ELF-1 (cell line): ENCODE results near the gene SMARCC2.
A peak's percentile ranks its signal among the peaks of the same experiment; 100 is the strongest.

Source experiments
- DNase-seq: peaks from one replicate; pipeline ENCODE4 v3.0.0-alpha.2; 2016; ENCODE audit warnings: low read depth, low spot score

The SMARCC2 gene

DNA sequence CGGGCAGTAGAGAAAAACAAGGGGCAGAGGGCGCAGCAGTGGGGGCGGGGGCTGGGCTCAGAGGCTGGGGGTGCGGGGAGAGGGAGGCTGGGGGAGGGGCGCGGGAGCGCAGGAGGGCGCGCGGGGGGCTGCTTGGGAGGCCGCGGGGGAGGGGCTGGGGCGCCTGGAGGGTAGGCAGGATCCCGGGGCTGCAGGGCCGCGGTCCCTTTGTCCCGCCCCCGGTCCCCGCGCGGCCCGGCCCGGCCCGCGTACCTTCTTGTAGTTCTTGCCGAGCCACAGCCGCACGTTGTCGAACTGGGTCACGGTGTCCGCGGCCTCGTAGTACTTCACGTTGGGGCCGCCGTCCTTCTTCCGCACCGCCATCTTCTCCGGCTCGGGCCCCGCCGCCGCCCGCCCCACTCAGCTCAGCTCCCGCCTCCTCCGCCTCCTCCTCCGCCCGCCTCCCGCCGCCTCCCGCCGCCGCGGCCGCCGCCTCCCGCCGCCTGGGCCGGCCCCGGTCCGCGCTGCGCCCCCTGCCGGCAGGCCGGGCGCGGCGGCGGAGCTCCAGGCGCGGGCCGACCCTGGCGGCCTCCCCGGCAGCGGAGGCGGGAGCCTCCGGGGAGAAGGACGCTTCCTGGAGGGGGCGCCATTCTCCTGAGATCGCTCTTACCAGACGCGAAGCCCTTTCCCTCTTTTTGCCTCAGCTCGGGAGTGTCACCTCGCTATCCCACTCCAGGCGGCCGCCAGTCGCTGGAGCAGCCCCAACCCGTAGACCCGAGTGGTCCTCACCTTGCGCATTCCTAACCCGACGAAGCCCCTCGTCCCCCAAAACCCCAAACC lies at the start of gene SMARCC2:
Gene SMARCC2 (minus strand): TSS at position 385 of the 819 bp plus-strand sequence. CDS start 22 bp downstream, at position 363.
- peak; percentile 96 for DNase-seq

DNA sequence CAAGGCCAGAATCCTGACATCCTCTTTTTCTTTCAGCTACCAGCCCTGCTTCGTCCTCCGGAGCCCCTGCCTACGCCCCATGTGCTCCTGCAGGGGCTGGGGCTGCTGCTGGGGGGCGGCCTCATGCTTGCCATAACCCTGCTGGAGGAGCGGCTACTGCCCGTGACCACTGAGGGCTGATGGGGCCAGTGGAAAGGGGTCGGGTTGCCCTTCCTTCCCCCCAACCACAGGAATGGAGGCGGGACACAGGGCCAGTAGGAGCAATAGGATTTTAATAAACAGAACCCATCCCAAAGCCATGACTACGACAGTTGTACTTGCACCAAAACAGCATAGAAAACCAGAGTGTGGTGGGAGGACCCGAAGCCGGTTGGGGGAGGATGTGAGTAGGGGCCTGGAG lies 48.3 kb upstream of the SMARCC2 start:
- DNase-seq, result no peak

DNA sequence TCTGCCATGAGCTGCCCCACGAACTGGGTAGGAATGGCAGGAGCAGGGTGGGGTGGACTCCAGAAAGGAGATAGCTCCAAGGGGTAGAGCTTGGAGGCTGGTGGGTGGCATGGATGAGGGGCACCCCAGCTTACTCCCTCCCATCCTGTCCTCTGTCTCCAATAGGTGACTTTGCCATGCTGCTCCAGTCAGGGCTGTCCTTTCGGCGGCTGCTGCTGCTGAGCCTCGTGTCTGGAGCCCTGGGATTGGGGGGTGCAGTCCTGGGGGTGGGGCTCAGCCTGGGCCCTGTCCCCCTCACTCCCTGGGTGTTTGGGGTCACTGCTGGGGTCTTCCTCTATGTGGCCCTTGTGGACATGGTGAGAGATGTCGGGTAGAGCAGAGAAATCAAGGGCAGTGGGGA lies 47.7 kb upstream of the SMARCC2 start:
- no peak for DNase-seq

DNA sequence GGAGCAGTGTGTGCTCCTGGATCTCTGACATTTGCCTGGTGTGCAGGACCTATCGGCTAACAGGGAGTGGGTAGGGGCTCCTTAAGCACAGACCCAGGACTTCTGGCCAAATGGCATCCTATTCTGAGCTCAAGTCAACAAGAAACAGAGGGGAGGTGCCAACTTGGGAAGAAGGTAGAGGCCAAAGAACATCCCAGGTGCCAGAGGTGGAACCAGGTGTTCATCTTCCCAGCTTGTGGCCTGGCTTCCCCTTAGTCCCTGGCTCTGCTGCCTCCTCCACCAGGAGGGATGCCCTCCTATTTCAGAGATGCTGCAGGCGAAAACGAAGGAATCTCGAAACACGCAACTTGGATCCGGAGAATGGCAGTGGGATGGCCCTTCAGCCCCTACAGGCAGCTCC lies 46.8 kb upstream of the SMARCC2 start:
- no peak for DNase-seq

DNA sequence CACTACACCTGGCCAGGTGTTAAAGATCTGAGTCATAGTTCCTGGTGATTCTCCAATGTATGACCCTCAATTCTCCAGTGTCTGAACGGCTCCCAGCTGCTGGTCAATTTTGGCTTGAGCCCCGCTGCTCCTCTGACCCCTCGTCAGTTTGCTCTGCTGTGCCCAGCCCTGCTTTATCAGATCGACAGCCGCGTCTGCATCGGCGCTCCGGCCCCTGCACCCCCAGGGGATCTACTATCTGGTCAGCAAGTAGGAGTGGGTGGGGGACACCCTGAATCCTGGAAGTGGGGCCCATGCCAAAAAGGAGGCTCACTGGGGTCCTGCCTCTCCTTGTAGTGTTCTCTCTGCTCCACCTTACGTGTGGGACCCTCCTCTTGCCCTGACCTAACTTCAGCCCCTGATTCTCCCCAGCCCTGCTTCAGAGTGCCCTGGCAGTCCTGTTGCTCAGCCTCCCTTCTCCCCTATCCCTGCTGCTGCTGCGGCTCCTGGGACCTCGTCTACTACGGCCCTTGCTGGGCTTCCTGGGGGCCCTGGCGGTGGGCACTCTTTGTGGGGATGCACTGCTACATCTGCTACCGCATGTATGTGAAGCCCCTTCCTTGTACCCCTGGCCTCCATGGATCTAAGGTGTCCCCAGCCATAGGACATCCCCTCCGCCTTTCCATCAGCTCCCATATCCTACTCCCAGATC lies 45.6 kb upstream of the SMARCC2 start:
- no peak for DNase-seq

DNA sequence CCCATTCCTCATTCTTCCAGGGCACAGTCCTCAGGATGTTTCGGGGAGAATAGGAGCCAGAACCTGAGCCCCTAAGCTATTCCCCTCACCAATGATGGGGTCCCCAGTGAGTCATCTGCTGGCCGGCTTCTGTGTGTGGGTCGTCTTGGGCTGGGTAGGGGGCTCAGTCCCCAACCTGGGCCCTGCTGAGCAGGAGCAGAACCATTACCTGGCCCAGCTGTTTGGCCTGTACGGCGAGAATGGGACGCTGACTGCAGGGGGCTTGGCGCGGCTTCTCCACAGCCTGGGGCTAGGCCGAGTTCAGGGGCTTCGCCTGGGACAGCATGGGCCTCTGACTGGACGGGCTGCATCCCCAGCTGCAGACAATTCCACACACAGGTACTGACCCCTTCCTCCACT lies 41.9 kb upstream of the SMARCC2 start:
- no peak for DNase-seq

DNA sequence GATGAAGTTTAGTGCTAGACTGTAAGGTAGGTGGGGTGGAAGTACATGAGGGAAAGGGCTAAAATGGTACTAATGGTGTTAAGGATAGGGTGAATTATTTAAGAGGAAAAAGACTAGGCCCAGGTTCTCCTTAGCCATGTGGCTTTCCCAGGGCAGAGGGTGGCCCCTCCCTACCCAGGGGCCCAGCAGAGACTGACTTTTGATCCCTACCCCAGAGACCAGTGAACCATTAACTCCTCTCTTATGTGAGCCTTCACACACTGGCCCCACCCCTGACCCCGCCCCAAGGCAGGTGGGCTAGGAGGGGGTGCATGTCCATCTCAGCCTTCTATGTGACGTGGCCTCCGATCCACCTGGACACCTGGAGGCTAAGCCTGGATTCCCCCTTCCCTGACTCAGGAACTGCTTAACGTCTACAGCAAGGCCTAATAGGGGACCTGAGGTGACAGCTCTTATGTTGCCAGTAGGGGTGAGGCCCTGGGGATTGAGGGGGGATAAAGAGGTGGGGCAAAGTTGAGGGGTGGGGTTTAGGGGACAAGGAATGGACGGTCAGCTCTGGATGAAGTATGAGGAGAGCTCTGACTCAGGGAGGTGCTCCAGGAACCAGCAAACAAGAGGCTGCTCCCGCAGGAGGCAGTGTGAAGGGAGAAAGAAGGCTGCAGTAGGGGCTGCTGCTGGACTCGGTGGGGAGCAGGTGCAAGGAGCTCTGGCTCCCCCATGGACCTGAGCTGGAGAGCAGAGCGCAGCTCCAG lies 41.3 kb upstream of the SMARCC2 start:
- no peak for DNase-seq

DNA sequence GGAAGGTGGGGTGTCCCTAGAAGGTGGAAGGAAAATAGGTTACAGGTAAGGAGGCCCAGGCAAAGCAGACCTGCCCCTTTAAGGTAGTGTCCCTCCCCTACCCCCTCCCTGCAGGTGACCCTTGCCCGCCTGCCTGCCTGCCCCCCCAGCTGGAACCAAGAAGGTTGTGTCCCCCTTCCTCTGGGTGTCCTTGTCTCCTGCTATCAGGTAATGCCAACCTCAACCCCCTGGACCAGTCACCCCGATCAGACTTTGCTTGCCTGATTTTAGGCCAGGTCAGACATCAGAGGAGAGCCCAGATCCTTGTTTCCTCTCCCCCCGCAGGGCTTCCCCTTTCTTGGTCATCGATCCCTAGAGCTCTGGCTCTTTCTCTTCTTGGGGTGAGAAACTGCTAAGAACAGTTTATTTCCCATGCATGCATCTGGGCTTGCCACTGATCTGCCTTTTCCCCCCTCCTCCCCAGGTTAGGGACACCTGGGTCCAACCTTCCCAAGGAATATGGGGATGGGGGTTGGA lies 40.7 kb upstream of the SMARCC2 start, which contains the start of gene SLC39A5:
Gene SLC39A5 (plus strand): TSS at position 136 of the 516 bp plus-strand sequence. CDS start 1,224 bp downstream, outside the sequence.
- DNase-seq, result no peak

DNA sequence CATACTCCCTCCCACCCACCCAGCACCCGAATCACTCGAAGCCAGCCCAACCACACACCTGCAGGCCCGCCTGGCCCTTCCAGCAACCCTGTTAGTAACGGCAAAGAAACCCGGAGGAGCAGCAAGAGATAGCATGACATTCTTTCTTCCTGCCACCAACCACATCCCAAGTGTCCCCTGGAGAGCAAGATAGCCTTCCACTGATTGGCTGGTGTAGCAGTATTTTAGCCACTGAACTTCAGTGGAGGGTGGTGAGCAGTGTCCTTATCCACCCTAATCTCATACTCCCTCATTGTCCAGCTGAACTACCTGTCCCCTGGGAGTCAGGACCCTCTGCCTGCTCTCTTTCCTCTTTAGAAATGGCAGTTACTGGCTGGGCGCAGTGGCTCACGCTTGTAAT lies 39.8 kb upstream of the SMARCC2 start:
- DNase-seq, result no peak

DNA sequence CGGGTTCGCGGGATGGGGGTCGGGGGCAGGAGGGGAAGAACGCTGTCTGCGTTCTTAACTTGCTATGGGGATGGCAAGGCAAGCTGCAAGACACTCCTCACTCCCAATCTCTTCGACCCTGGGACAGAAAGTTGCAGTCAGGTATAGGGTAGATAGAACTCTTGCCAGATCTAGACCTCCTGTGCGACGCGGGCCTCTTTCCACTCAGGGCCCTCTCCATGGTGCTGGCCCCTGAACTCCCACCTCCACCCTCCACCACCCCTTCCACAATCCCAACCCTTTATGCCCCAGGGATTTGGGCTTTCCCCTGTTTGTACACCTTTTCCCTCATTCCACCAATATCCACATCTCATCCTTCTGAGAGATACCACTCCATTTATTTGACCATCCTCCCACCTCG lies 35.7 kb upstream of the SMARCC2 start:
- DNase-seq, result no peak

DNA sequence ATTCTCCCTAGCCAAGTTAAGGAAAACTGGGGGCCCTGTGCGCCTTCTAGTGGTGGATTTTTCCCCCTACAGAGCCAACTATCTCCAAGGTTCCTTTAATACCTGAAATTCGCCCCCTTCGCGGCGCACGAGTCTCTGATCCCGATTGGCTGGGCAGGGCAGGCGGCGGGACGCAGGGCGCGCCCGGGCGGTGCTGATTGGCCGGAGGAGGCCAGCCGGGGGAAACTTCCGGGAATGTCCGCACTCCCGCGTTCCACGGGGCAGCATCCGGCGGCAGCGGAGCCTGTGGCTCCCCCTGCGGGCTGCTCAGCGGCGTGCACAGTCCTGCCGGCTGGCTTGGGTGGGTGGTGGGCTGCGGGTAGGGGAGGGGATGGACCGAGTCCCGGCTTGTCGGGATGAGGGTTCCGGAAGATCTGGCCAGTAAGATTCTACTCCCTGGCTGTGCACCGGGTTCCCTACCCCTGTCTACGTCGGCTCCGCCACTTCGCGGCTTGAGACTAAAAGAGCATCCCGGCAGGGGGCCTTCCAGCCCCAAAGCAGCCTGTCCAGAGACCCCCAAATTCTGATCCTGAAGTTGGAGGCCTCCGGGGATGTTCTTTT lies 34.9 kb upstream of the SMARCC2 start, which contains the start of gene NABP2:
Gene NABP2 (plus strand): TSS at position 241 of the 600 bp plus-strand sequence. CDS start 515 bp downstream, outside the sequence.
- peak; percentile 99 for DNase-seq

DNA sequence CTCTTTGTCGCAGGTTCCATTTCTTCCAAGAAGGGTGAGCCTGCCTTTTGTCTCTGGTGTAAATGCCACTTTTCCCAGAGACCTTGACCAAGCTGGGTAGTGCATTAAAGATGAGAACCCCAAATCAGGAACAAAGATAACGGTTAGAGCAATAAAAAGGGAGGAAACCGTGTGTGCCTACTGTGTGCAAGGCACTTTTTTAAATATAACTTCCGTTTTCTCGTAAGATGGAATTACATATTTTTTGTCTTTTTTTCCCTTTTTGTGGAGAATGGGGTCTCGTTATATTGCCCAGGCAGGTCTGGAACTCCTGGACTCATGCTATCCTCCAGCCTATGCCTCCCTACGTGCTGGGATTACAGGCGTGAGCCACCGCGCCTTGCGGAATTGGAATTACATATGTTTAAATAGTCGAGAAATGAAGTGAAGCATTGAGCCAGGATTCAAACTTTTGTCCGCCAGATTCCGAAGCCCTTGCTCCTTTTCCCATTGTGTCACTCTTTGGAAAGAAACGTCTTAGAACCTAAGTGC lies 34.4 kb upstream of the SMARCC2 start:
- DNase-seq, result no peak

DNA sequence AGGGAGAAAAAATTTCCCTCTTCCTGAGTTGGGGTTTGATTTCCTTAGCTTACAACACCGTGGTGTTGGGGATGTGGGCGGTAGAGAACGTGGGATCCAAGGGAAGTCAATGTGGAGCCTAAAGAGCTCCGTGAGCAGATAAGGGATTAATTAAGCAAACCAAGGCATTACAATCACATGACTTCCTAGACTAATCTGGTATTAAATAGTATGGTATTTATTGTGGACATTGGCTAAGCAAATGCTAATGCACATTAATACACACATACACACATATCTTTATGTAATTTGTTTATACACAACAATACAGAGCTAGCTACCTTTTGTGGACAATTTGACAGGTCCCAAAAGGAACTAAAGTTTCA lies 33.2 kb upstream of the SMARCC2 start:
- DNase-seq, result no peak

DNA sequence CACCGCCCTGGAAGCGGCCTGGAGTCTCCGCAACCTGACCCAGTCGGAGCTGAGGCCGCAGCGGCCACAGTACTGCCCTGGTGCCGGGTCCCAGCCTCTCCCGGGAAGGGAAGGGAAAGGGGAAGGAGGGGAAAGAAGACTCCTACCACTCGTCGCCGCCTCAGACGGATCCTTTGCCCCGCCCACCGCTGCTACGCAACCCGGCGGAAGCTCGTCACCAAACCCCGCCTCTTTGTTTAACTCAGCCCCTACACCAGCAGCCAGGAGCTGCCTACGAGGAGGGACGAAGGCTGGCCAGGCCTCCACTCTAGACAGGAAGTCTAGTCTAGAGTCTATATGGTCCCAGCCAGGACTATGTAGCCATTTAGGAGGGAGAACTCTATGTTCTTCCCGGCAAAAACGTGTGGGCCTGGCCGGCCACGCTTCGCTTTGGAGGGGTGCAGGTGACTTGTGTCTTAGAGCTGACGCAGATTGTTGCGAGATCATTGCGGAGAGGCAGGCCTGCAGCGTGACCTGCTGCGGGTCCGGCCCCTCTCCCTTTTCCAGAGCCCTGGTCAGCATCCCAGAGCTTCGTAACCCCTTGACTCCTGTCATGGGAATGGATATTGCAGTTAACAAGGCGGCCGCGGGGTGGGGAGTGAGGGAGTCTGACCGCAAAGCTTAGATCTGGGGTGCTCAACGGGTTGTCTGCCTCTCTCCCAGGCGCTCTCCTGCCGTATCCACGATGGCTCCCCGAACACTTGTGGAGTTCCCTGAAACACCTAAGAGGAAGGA lies 32.7 kb upstream of the SMARCC2 start, which contains the start of gene RNF41:
Gene RNF41 (minus strand): TSS at position 166 of the 774 bp plus-strand sequence. CDS start 7,875 bp downstream, outside the sequence.
- DNase-seq, result peak; percentile 100

DNA sequence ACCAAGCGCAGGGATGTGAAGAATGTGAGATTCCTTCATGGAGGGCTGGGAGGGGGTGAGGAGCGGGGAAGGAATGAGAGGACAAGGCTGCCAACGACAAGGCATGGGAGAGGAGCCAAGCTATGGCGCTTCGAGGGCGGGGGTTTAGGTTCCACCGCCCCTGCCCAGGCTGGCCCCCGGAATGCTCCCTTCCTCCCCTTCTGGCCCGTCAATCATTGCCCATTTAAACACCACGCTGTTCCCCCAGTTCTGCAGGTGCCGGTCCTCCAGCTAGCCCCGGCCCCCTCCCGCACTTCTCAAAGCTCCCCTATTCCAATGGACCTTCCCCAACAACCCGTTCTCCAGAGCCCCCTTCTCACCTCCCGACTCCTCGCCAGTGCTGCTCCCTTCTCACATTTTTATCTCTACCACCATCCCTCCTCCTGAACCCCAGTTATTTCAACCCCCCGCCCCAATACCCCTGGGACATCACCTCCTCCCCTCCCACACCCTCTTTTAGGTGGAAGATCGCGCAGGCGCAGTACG lies 32.0 kb upstream of the SMARCC2 start:
- DNase-seq, result peak; percentile 74

DNA sequence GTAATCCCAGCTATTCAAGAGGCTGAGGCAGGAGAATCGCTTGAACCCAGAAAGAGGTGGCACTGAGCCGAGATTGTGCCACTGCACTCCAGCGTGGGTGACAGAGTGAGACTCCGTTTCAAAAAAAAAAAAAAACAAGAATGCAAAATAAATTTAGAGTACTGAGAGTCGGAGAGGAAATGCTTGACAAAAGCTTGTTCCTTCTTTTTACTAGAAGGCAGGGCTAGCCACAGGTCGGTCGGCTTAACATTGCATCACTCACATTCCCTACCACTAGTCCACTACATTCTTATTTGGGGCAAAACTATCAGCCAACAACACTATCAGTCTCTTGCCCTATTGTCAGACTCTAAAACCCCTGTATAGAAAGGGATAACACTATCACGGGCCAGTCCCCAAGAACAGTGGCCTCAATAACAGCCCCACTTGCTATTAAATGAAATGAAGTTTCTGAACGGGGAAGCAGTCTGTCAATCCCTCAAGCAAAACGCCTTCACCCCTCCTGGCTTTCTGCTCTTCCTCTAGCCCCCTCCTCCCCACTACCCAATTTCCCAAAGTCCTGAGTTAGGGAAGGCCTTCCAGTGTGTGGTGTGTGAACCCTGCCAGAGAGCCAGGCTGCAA lies 31.4 kb upstream of the SMARCC2 start:
- no peak for DNase-seq

DNA sequence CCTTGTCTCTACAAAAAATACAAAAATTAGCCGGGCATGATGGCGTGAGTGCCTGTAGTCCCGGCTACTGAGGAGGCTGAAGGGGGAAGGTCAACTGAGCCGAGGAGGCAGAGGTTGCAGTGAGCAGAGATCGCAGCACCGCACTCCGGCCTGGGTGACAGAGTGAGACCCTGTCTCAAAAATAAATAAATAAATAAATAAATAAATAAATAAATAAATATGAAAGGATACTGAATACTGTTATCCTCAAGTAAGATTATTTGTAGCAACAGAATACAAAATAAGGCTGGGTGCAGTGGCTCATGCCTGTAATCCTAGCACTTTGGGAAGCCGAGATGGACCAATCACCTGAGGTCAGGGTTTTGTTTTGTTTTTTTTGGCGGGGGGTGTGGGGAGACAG lies 30.6 kb upstream of the SMARCC2 start:
- no peak for DNase-seq

DNA sequence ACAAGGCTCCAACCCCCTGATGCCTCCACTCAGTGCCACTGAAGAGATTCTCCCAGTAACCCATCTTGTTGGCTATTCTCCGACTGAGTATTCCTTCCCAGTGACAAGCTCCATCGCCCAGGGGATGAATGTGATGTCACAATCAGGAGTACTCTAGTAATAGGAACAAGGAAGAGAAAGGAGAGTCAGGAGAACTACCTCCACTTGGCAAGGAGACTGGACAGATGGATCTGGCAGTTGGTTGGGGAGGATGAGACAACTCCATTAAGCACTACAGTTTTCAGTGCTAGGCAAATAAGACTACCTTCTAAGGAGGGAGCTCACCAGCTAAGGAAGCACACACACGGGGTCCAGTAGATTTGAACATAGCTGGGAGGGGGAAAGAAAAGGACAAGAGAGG lies 27.2 kb upstream of the SMARCC2 start:
- DNase-seq, result no peak

DNA sequence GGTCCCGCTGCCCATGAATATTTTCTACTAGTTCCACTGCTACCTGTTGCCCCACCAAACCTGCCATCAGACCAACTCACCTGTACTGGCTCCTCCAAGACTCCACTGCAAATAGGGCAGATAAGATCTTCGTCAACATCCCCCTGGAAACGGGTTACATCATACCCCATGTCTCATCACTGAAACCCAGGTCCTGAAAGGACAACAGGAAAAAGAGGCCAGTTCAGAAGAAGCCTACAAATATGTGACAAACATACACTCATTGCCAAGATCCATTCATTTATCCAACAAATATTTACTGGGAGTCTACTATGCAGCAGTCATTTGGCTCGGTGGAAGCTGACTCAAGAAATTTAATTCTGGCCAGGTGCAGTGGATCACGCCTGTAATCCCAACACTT lies 24.6 kb upstream of the SMARCC2 start:
- no peak for DNase-seq

DNA sequence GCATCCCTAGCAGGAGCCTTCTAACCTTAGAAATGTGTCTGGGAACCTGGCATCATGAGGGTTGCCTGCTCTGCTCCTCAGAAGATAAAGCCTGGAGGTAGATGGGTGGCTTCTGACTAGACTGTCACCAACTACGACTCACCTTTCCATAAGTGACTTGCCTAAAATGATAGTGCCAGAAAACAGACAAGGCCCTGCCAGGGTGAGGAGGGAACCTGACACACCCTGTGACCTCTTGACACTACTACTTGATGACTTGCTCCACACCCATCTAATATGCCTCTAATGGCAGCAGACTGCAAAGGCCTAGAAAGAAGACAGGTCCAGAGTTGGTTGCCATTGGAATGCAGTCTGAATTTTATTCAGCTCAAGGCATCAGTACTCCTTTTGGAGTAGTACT lies 23.1 kb upstream of the SMARCC2 start:
- no peak for DNase-seq
